Retinal pigment epithelial cell (primary cell): ENCODE data around the gene SLC22A4.

Source experiments
- DNase-seq: peaks from one replicate; pipeline ENCODE4 v3.0.0-alpha.2; 2010; ENCODE audit warnings: low read depth
- H3K4me3 ChIP-seq: 2 replicates; pipeline ENCODE4 v1.5.1; 2011; ENCODE audit warnings: mild to moderate bottlenecking, low read length, control low read depth, moderate library complexity
- TF ChIP-seq, protein P1 (sequence below): conservative IDR thresholded peaks from 2 replicates; pipeline ENCODE4 v1.5.1; 2011; ENCODE audit warnings: low read depth, low read length, control low read depth, inconsistent platforms

Gene SLC22A4

GRCh38 chr5:132305420-132305819 lies 11.2 kb downstream of the SLC22A4 start:
- no peak for DNase-seq
- H3K4me3 ChIP-seq: no peak overlapping the region
- TF ChIP-seq, protein P1, sequence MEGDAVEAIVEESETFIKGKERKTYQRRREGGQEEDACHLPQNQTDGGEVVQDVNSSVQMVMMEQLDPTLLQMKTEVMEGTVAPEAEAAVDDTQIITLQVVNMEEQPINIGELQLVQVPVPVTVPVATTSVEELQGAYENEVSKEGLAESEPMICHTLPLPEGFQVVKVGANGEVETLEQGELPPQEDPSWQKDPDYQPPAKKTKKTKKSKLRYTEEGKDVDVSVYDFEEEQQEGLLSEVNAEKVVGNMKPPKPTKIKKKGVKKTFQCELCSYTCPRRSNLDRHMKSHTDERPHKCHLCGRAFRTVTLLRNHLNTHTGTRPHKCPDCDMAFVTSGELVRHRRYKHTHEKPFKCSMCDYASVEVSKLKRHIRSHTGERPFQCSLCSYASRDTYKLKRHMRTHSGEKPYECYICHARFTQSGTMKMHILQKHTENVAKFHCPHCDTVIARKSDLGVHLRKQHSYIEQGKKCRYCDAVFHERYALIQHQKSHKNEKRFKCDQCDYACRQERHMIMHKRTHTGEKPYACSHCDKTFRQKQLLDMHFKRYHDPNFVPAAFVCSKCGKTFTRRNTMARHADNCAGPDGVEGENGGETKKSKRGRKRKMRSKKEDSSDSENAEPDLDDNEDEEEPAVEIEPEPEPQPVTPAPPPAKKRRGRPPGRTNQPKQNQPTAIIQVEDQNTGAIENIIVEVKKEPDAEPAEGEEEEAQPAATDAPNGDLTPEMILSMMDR: no peak

GRCh38 chr5:132308701-132309100 lies 14.5 kb downstream of the SLC22A4 start:
- no peak overlapping the region for H3K4me3 ChIP-seq
- no peak for DNase-seq
- TF ChIP-seq, protein P1: no peak

DNA sequence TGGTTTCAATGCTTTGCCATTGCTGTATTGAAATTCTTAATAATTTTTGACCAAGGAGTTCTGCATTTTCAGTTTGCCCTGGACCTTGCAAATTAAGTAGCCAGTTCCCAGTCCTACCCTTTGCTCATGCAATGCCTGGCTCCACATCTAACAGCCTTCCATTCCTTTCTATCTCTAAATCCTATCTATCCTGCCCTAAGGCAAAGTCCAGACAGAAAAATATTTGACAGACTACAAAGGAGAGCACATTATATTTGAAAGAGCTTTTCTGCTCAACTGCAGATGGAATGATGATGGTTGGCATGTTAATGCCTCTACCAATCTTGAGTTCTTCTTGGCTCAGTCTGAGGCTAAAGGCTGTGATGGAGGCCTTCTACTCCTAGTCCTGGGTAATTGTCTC lies 15.5 kb downstream of the SLC22A4 start:
- H3K4me3 ChIP-seq: no peak overlapping the region
- TF ChIP-seq, protein P1: no peak
- DNase-seq: no peak

DNA sequence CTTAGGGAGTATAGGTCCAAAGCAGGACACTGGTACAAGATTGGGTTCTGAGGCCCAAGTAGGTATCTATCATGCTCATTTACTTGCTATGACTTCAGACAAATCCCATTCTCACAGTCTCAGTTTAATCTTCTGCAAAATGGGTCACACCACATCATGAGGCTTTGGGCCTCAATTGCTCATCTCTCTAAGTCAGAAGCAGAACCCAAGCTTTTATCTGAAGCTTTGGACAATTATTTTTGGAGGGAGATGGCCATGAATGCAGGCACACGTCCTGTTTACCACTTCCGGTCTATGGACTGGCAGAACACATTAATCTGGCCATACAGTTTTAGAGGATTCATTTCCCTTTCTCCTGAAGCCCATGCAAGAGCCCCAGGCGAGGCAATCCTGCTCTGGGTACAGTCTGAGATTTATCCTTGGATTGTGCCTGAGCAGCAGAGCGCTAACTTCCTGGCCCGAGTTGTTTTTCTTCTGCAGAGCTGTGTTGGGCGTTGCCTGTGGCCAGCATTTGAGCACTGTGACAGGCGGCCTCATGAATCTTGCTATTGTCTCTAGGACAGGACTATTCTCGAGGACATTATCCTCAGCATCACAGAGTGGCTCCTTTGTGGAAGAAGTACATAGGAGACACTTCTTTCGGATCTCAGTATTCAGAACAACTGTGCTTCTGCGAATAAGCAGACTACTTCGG lies 16.1 kb downstream of the SLC22A4 start:
- no peak for DNase-seq
- no peak overlapping the region for H3K4me3 ChIP-seq
- TF ChIP-seq, protein P1: no peak

GRCh38 chr5:132313366-132313765 lies 19.2 kb downstream of the SLC22A4 start:
- H3K4me3 ChIP-seq: no peak overlapping the region
- no peak for DNase-seq
- TF ChIP-seq, protein P1: no peak

DNA sequence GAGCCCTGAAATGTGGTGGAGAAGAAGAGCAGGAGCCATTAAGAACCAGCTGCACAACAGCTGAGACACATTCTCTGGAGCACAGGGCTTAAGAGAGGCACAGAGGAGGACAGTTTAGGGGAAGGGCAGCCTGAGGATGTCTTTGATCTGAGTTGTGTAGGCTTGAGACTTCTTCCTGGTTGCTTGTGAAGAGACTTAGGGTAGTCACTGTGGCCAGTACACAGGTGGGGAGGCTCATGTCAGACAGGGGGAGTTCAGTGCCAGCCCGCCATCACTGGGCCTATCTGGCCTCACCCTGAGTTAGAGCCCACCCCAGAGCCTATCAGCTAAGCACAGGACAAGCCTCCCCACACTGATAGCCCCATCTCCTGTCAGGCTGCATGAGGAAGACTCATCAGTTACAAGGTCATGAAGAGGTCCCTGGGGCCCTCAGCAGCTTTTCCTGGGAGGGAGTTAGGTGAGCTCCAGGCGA lies 19.8 kb downstream of the SLC22A4 start:
- TF ChIP-seq, protein P1: no peak
- no peak for DNase-seq
- H3K4me3 ChIP-seq: no peak overlapping the region

DNA sequence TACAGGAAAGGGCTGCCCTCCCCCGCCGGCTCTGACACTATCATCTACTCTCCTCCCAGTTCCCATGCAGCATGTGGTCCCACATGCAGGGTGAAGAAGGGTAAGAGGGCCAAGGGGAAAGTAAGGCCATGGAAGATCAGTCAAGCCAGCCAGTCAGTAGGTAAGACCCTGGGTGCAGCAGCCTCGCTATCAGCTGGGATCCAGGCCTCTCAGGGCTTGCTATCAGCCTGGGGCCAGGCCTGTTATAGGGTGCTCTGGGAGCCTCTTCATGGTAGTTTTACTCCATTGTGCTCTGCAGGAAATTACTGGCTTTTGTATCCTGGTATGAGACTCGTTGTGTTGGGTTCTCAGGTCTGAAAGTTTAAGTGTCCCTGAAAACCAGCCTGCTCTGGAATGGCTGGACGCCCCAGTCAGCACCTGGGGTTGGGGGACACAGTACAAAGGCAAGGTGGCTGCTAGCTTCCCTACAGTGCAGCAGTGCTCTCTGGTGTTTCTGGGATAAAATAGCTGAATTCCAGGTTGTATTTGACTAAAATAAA lies 21.4 kb downstream of the SLC22A4 start:
- no peak for DNase-seq
- TF ChIP-seq, protein P1: no peak

More for the DNA sequence above, 21.4 kb downstream of the SLC22A4 start:
- H3K4me3 ChIP-seq: no peak overlapping the region
